ENCODE results near the gene MRO. TPM values are rescaled to one million over a fixed set of nuclear protein-coding genes. Genes with fewer than 3 reads are reported as not detected.

MRO gene
- total and polyA plus RNA-seq, 2 of the 8 experiments (the other 6 are each of a cell fraction or from before 2014, with no cell fraction given): 0.65 to 1.0 TPM

- H3K9me3 ChIP-seq (ENCODE audit: insufficient read depth in 2 of 2, low read depth in 1 of 2, low read length in 1 of 2): no peaks in the 10 kb centered on the region
- H4K20me1 ChIP-seq (replicated peaks in 1 of 2; ENCODE audit: control insufficient read depth in 1 of 2, insufficient read depth in 2 of 2, low read length in 2 of 2): no peaks in the 10 kb centered on the region
- no peak overlapping the region for H3K18ac ChIP-seq (ENCODE audit: extremely low read depth, low read length)
- no peak overlapping the region for H2BK5ac ChIP-seq (ENCODE audit: low read depth, low read length)
- H3K79me1 ChIP-seq (ENCODE audit: low read depth, low read length): no peaks in the 10 kb centered on the region
- H3K4ac ChIP-seq (replicated peaks; ENCODE audit: insufficient read length, low read depth, low read length): no peak overlapping the region
- H2BK20ac ChIP-seq (ENCODE audit: low read length): no peak overlapping the region
- no peaks in the 10 kb centered on the region for H3K27me3 ChIP-seq (replicated peaks in 1 of 4; ENCODE audit: control insufficient read depth in 3 of 4, extremely low read depth in 1 of 4, insufficient read depth in 3 of 4, low read length in 3 of 4)
- DNase-seq (ENCODE audit: low read depth in 1 of 2, low spot score in 2 of 2) (no peak), FAIRE-seq (no peak)
- H3K23me2 ChIP-seq (ENCODE audit: low read depth, low read length): no peaks in the 10 kb centered on the region
- H2BK12ac ChIP-seq (ENCODE audit: low read depth, low read length): no peak overlapping the region
- no peak overlapping the region for H3K4me3 ChIP-seq (ENCODE audit: extremely low read depth in 1 of 4, insufficient read depth in 2 of 4, low read depth in 3 of 4, low read length in 4 of 4)
- H3K14ac ChIP-seq (ENCODE audit: insufficient read length): no peak overlapping the region
- no peak overlapping the region for H3K23ac ChIP-seq (ENCODE audit: insufficient read length)
- H3K36me3 ChIP-seq (ENCODE audit: control insufficient read depth in 2 of 4, insufficient read depth in 4 of 4, low read length in 3 of 4): no peaks in the 10 kb centered on the region
- H4K8ac ChIP-seq (ENCODE audit: extremely low read depth, insufficient read depth, low read length): no peak overlapping the region
- CTCF ChIA-PET (ENCODE audit: partially characterized antibody): interaction anchor here (0.7 to 3.2 kb wide), 8 partner anchors 12 to 280 kb away, joined by 3 to 25 read pairs (median 3); partner anchors contain the start of gene MRO
- H3K56ac ChIP-seq (replicated peaks; ENCODE audit: insufficient read length, low read depth, low read length): no peak overlapping the region
- H3K4me1 ChIP-seq (replicated peaks in 1 of 4; ENCODE audit: control insufficient read depth in 3 of 4, insufficient read depth in 4 of 4, low read length in 3 of 4): peaks cover 0 to 3% (median 0%) of the 10 kb centered on the region in 4 experiments; a peak in 1 of 7 replicates
- H4K91ac ChIP-seq (replicated peaks; ENCODE audit: insufficient read length, low read length): no peak overlapping the region
- H3K27ac ChIP-seq (ENCODE audit: low read depth, low read length): no peak overlapping the region
- no peak overlapping the region for H2AK5ac ChIP-seq (ENCODE audit: low read depth, low read length)
- no peaks in the 10 kb centered on the region for H3K79me2 ChIP-seq (ENCODE audit: control insufficient read depth in 1 of 2, insufficient read depth in 2 of 2, low read length in 2 of 2)
- no peak overlapping the region for H4K5ac ChIP-seq (ENCODE audit: insufficient read length, low read depth, low read length)
- no peak overlapping the region; a peak in 1 of 7 replicates for H3K9ac ChIP-seq (replicated peaks in 1 of 4; ENCODE audit: extremely low read depth in 1 of 4, low read depth in 3 of 4, low read length in 3 of 4)
- H2AFZ ChIP-seq (ENCODE audit: low read length): no peak overlapping the region
- H2BK120ac ChIP-seq (replicated peaks; ENCODE audit: low read depth, low read length): no peak overlapping the region
- no peak overlapping the region for H3K4me2 ChIP-seq (ENCODE audit: insufficient read depth in 1 of 2, low read depth in 2 of 2, low read length in 2 of 2)
- 75% methylated on average over 6 of the region's 6 CpGs; no CpG with 5 or more reads in 1 of the 2 experiments for WGBS, 2 experiments (ENCODE audit: extremely low coverage in 1 of 2, insufficient coverage in 1 of 2, insufficient read length in 1 of 2, insufficient replicate concordance in 2 of 2, low coverage in 1 of 2, low lambda C conversion rate in 2 of 2, missing lambda C conversion rate in 1 of 2)
- POLR2A ChIA-PET (ENCODE audit: partially characterized antibody): no interaction called here
- no peak overlapping the region for H2BK15ac ChIP-seq (ENCODE audit: low read length)
- TF ChIP-seq POLR2A (IDR thresholded peaks at IDR 0.05; ENCODE audit: control extremely low read depth in 1 of 2, low read depth in 2 of 2, low read length in 2 of 2) (no peak), NRF1 (IDR thresholded peaks at IDR 0.05; ENCODE audit: low read depth, low read length) (no peak), SP1 (IDR thresholded peaks at IDR 0.05; ENCODE audit: low read depth, low read length) (no peak), BACH1 (IDR thresholded peaks at IDR 0.05; ENCODE audit: low read length) (no peak), SIX5 (IDR thresholded peaks at IDR 0.05; ENCODE audit: low read depth, low read length) (no peak), SUZ12 (IDR thresholded peaks at IDR 0.05; ENCODE audit: low read length) (no peak), BCL11A (IDR thresholded peaks at IDR 0.05; ENCODE audit: low read depth in 2 of 2, low read length in 2 of 2) (no peak), KDM4A (IDR thresholded peaks at IDR 0.05; ENCODE audit: low read depth, low read length, severe bottlenecking) (no peak), KDM5A (IDR thresholded peaks at IDR 0.05; ENCODE audit: low read length) (no peak), FOSL1 (IDR thresholded peaks at IDR 0.05; ENCODE audit: insufficient read depth, low read depth, low read length) (no peak), SP2 (IDR thresholded peaks at IDR 0.05; ENCODE audit: low read length) (no peak), CEBPB (IDR thresholded peaks at IDR 0.05; ENCODE audit: low read depth, low read length) (no peak), TCF12 (IDR thresholded peaks at IDR 0.05; ENCODE audit: low read depth, low read length) (no peak), SRF (IDR thresholded peaks at IDR 0.05; ENCODE audit: low read depth, low read length) (no peak)
Observed at GRCh38 chr18:50788284-50788683, 31.5 kb downstream of the MRO start.
